PC-3 (cell line): ENCODE results near the gene SUCNR1. TPM values are rescaled to one million over a fixed set of nuclear protein-coding genes. Genes with fewer than 3 reads are reported as not detected.

ENCODE experiments used
- ATAC-seq: fragments of 200-7000 bp; cut with Tn5 transposase; 2 replicates; pipeline ENCODE4 v1.9.1; 2020; ENCODE audit warnings: mild to moderate bottlenecking, moderate library complexity
- BruUV-seq: library from RNA; stranded (reverse); fragments of 400-500 nt; replicated peaks from 2 replicates; lab custom pipeline; 2021; lab: Mats Ljungman, UMichigan
- CTCF ChIA-PET: fragments of 300-600 bp; sonication (Branson Sonifier 250); formaldehyde crosslinking; loops from one replicate; lab custom pipeline; 2022; ENCODE audit warnings: antibody characterized with exemption; lab: Charles Lee
- POLR2A ChIA-PET: fragments of 300-600 bp; sonication (Branson Sonifier 250); formaldehyde crosslinking; loops from one replicate; lab custom pipeline; 2022; ENCODE audit warnings: antibody characterized with exemption; ENCODE audit not compliant: unreplicated experiment; lab: Charles Lee
- DNase-seq: peaks from one replicate; pipeline ENCODE4 v3.0.0-alpha.2; 2015
- H2AFZ ChIP-seq: fragments of 300-600 bp; sonication (generic); 2 replicates; pipeline ENCODE4 v1.6.0; 2016; ENCODE audit warnings: antibody characterized with exemption, low read length
- H3F3A ChIP-seq: fragments of 300-600 bp; sonication (generic); one replicate; pipeline ENCODE4 v1.6.0; 2017; ENCODE audit warnings: antibody characterized with exemption, low read length, control low read depth, mild to moderate bottlenecking; ENCODE audit not compliant: unreplicated experiment
- H3K27ac ChIP-seq: fragments of 300-600 bp; sonication (generic); 2 replicates; pipeline ENCODE4 v1.5.1; 2016; ENCODE audit warnings: mild to moderate bottlenecking, low read length
- H3K27me3 ChIP-seq: fragments of 300-600 bp; sonication (generic); 2 replicates; pipeline ENCODE4 v1.6.1; 2016; ENCODE audit warnings: low read length, mixed read lengths
- H3K36me3 ChIP-seq: fragments of 300-600 bp; sonication (generic); 2 replicates; pipeline ENCODE4 v1.6.1; 2016; ENCODE audit warnings: low read depth, mixed run types, low read length, mixed read lengths
- H3K4me1 ChIP-seq: fragments of 300-600 bp; sonication (generic); 2 replicates; pipeline ENCODE4 v1.5.1; 2016; ENCODE audit warnings: low read length; ENCODE audit not compliant: insufficient read depth
- H3K4me2 ChIP-seq: fragments of 300-600 bp; sonication (generic); 2 replicates; pipeline ENCODE4 v1.6.0; 2016; ENCODE audit warnings: low read length
- H3K4me3 ChIP-seq: fragments of 300-600 bp; sonication (generic); 2 replicates; pipeline ENCODE4 v1.5.1; 2016; ENCODE audit warnings: mild to moderate bottlenecking, low read length, mixed read lengths
- H3K79me2 ChIP-seq: fragments of 300-600 bp; sonication (generic); 2 replicates; pipeline ENCODE4 v1.6.1; 2017; ENCODE audit warnings: low read length, mixed read lengths
- H3K9ac ChIP-seq: fragments of 300-600 bp; sonication (generic); 2 replicates; pipeline ENCODE4 v1.6.0; 2016; ENCODE audit warnings: mild to moderate bottlenecking, low read length
- H3K9me2 ChIP-seq: fragments of 300-600 bp; sonication (generic); replicated peaks from 2 replicates; pipeline ENCODE4 v1.6.1; 2016; ENCODE audit warnings: mixed run types, low read length, mixed read lengths
- H3K9me3 ChIP-seq: fragments of 300-600 bp; sonication (generic); 2 replicates; pipeline ENCODE4 v1.6.1; 2016; ENCODE audit warnings: low read length, mixed read lengths
- H4K20me1 ChIP-seq: fragments of 300-600 bp; sonication (generic); 2 replicates; pipeline ENCODE4 v1.6.1; 2016; ENCODE audit warnings: low read length, mixed read lengths
- CTCF ChIP-seq: fragments of 300-600 bp; sonication (generic); conservative IDR thresholded peaks from 2 replicates; pipeline ENCODE4 v1.5.1; 2017; ENCODE audit warnings: antibody characterized with exemption, low read depth, mild to moderate bottlenecking, low read length
- EZH2 ChIP-seq: fragments of 300-600 bp; sonication (generic); IDR thresholded peaks from one replicate; pipeline ENCODE4 v1.6.1; 2017; ENCODE audit warnings: antibody characterized with exemption, mild to moderate bottlenecking, low read length; ENCODE audit not compliant: unreplicated experiment
- EZH2phosphoT487 ChIP-seq: fragments of 300-600 bp; sonication (generic); IDR thresholded peaks from 2 replicates; pipeline ENCODE4 v1.6.1; 2018; ENCODE audit warnings: mild to moderate bottlenecking, antibody characterized with exemption, low read length, borderline replicate concordance
- intact Hi-C: fragments of 100-400 bp; cut with micrococcal nuclease; formaldehyde crosslinking; loops from 2 replicates; pipeline ENCODE4 v1.9.0; 2023
- total RNA-seq: library from RNA; depleted of rRNA; stranded (reverse); fragments of >200 nt; gene quantifications from 2 replicates; pipeline ENCODE4 v1.2.3, GENCODE V29; 2014; rRNA removed

SUCNR1 gene
- total RNA-seq, 1 experiment from 2014 or later, result not detected

GRCh38 chr3:151931171-151931570 is 57.7 kb downstream of the SUCNR1 start:
- Histone ChIP-seq H3F3A (peaks cover 6% of the 10 kb centered on the region), H4K20me1 (no peaks in the 10 kb centered on the region), H3K27ac (no peak overlapping the region), H3K4me3 (no peak overlapping the region), H3K27me3 (no peaks in the 10 kb centered on the region), H2AFZ (no peak overlapping the region), H3K9me2 (no peaks in the 10 kb centered on the region), H3K9ac (no peak overlapping the region), H3K4me2 (no peak overlapping the region), H3K36me3 (no peaks in the 10 kb centered on the region), H3K9me3 (no peaks in the 10 kb centered on the region), H3K4me1 (peaks cover 25% of the 10 kb centered on the region), H3K79me2 (no peaks in the 10 kb centered on the region)
- BruUV-seq, result no TSS peak
- ATAC-seq, result no peak
- ChIA-PET POLR2A (no interaction called here), CTCF (no interaction called here)
- TF ChIP-seq EZH2phosphoT487, result no peak
- DNase-seq, result peak; percentile 17
- intact Hi-C loops, result no loop called here

- Histone ChIP-seq H3K9me2 (no peaks in the 10 kb centered on the region), H3K79me2 (no peaks in the 10 kb centered on the region), H4K20me1 (no peaks in the 10 kb centered on the region), H3K4me1 (peaks cover 10% of the 10 kb centered on the region), H3K4me2 (no peak overlapping the region), H3K9me3 (no peaks in the 10 kb centered on the region), H3F3A (no peaks in the 10 kb centered on the region), H3K36me3 (no peaks in the 10 kb centered on the region), H3K9ac (no peak overlapping the region), H2AFZ (no peak overlapping the region), H3K27me3 (no peaks in the 10 kb centered on the region), H3K4me3 (no peak overlapping the region), H3K27ac (no peak overlapping the region)
- CTCF ChIA-PET, result no interaction called here
- ATAC-seq (no peak), DNase-seq (peak; percentile 31)
- POLR2A ChIA-PET, result interaction anchor here (0.6 kb wide), 1 partner anchor 335 kb away, joined by 5 read pairs; the partner anchor contains the start of gene MBNL1
- no TSS peak for BruUV-seq
- TF ChIP-seq EZH2phosphoT487 (no peak), CTCF (no peak), EZH2 (no peak)
- intact Hi-C loops, result no loop called here
Observed at GRCh38 chr3:151933234-151933853, 59.9 kb downstream of the SUCNR1 start.

Other genes with a start within 250 kb of the SUCNR1 start
- gene AADACL2, start 139.7 kb upstream of the SUCNR1 start, total RNA-seq, result not detected in 2 replicates
- 0.18 TPM in 1 of 2 replicates, not detected in the other for gene AADAC, start 59.5 kb upstream of the SUCNR1 start, total RNA-seq